OCI-LY1 (cell line): Measurements from ENCODE around the gene NDFIP2.
A peak's percentile ranks its signal among the peaks of the same experiment; 100 is the strongest.

Experiments
- H2AFZ ChIP-seq: fragments of 200-600 bp; sonication (generic), shearing (Covaris generic); 2 replicates; pipeline ENCODE4 v1.6.0; 2014; ENCODE audit warnings: antibody characterized with exemption, mild to moderate bottlenecking, low read length
- H3F3A ChIP-seq: fragments of 200-600 bp; sonication (generic), shearing (Covaris generic); 2 replicates; pipeline ENCODE4 v1.6.0; 2014; ENCODE audit warnings: mild to moderate bottlenecking, antibody characterized with exemption, low read length, moderate library complexity; ENCODE audit not compliant: insufficient read depth
- H3K27ac ChIP-seq: fragments of 200-600 bp; sonication (generic); 2 replicates; pipeline ENCODE4 v1.5.1; 2014; ENCODE audit warnings: low read length, mixed run types, mild to moderate bottlenecking, low read depth; ENCODE audit not compliant: poor library complexity, severe bottlenecking
- H3K27me3 ChIP-seq: fragments of 200-600 bp; sonication (generic); 2 replicates; pipeline ENCODE4 v1.6.0; 2014; ENCODE audit warnings: antibody characterized with exemption, mild to moderate bottlenecking, low read length, moderate library complexity; ENCODE audit not compliant: insufficient read depth
- H3K36me3 ChIP-seq: fragments of 200-600 bp; sonication (generic); 2 replicates; pipeline ENCODE4 v1.6.1; 2014; ENCODE audit warnings: mild to moderate bottlenecking, antibody characterized with exemption, low read length, moderate library complexity, mixed read lengths; ENCODE audit not compliant: insufficient read depth
- H3K4me1 ChIP-seq: fragments of 200-600 bp; sonication (generic); 2 replicates; pipeline ENCODE4 v1.5.1; 2014; ENCODE audit warnings: mild to moderate bottlenecking, low read length, moderate library complexity; ENCODE audit not compliant: insufficient read depth, severe bottlenecking
- H3K4me2 ChIP-seq: fragments of 200-600 bp; sonication (generic), shearing (Covaris generic); 2 replicates; pipeline ENCODE4 v1.6.1; 2014; ENCODE audit warnings: low read length
- H3K4me3 ChIP-seq: fragments of 200-600 bp; sonication (generic); 2 replicates; pipeline ENCODE4 v1.5.1; 2014; ENCODE audit warnings: low read length, low read depth, mild to moderate bottlenecking, mixed read lengths; ENCODE audit not compliant: poor library complexity, severe bottlenecking
- H3K79me2 ChIP-seq: fragments of 200-600 bp; shearing (Covaris generic); 2 replicates; pipeline ENCODE4 v1.6.1; 2016; ENCODE audit warnings: mixed run types, low read length, mixed read lengths; ENCODE audit not compliant: insufficient read depth
- H3K9ac ChIP-seq: fragments of 200-600 bp; sonication (generic), shearing (Covaris generic); 2 replicates; pipeline ENCODE4 v1.6.1; 2014; ENCODE audit warnings: mild to moderate bottlenecking, low read length, mixed read lengths
- H3K9me2 ChIP-seq: fragments of 200-600 bp; sonication (generic), shearing (Covaris generic); 2 replicates; pipeline ENCODE4 v1.6.1; 2014; ENCODE audit warnings: low read depth, mild to moderate bottlenecking, low read length, mixed read lengths
- H3K9me3 ChIP-seq: fragments of 200-600 bp; shearing (Covaris generic); 2 replicates; pipeline ENCODE4 v1.6.1; 2014; ENCODE audit warnings: low read length, mixed read lengths
- H4K20me1 ChIP-seq: fragments of 200-600 bp; sonication (generic), shearing (Covaris generic); 2 replicates; pipeline ENCODE4 v1.6.0; 2016; ENCODE audit warnings: mild to moderate bottlenecking, low read length; ENCODE audit not compliant: insufficient read depth
- CTCF ChIP-seq: fragments of 200-600 bp; sonication (generic), shearing (Covaris generic); IDR thresholded peaks from 2 replicates; pipeline ENCODE4 v1.5.1; 2017; ENCODE audit warnings: mild to moderate bottlenecking, antibody characterized with exemption, low read length, moderate library complexity, mixed read lengths
- EZH2 ChIP-seq: fragments of 200-600 bp; sonication (generic), shearing (Covaris generic); IDR thresholded peaks from 2 replicates; pipeline ENCODE4 v1.8.0; 2017; ENCODE audit warnings: borderline replicate concordance, mixed run types, mild to moderate bottlenecking, antibody characterized with exemption, low read length, moderate library complexity, mixed read lengths

NDFIP2 gene

DNA sequence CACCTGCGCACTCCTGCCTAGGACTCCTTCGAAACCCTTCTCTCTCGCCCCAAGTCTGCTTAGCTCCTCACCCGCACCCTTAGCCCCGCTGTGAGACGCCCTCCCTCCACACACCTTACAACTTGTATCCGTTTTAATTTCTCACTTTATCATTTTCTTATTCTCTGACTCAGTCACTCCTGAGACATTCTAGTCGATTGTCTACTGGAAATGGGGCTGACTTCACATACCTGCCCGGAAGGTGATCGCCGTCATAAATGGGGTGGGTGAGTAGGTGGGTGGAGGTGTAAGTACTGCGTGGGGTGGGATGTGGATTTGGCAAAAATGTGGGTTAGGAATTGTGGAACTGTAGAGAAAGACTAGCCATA, 714 bp downstream of the NDFIP2 start:
- Histone ChIP-seq H3F3A (no peaks in the 10 kb centered on the region), H3K4me3 (peak overlapping the region; percentile 77), H3K4me2 (peak overlapping the region; percentile 89), H3K4me1 (peaks cover 25% of the 10 kb centered on the region), H3K36me3 (no peaks in the 10 kb centered on the region), H3K9me3 (no peaks in the 10 kb centered on the region), H3K9ac (peak overlapping the region; percentile 78), H2AFZ (peak overlapping the region; percentile 12; the same call in 1 of the 2 replicates), H3K79me2 (peaks cover 27% of the 10 kb centered on the region), H4K20me1 (no peaks in the 10 kb centered on the region), H3K27me3 (no peaks in the 10 kb centered on the region), H3K9me2 (no peaks in the 10 kb centered on the region), H3K27ac (no peak overlapping the region)
- TF ChIP-seq CTCF = no peak
- TF ChIP-seq EZH2 = no peak

DNA sequence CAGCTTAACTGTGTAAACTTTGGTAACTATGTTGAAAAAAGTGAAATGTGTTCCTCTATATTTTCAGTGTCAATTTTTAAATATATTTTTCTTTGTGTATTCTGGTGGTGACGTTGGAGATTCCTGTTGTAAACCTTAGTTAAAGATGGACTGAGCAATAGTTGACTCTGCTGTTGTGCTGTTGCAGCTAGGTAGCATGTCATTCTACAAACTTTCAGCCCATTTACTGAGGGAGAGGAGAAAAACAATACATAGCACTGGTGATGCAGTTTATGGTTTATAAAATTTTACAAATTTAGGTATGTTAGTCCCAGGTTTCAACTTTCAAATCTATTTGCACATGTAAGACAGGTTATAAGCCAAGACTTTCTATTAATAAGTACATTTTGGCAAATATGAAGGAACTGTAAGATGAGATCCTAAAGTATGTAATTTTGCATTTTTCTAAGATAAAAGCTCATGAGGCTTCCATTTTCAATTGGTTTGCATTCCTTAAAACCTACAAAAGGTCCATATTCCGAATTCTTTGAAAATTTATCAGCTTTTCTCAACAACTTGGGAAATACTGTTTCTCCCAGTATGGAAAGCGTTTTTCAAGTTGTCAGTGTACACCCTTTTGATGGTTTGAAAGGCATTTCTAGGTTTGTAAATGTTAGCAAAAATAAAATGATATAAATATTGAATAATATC, 1.5 kb downstream of the NDFIP2 start:
- Histone ChIP-seq H3K79me2 (peaks cover 35% of the 10 kb centered on the region), H3K27ac (no peak overlapping the region)

DNA sequence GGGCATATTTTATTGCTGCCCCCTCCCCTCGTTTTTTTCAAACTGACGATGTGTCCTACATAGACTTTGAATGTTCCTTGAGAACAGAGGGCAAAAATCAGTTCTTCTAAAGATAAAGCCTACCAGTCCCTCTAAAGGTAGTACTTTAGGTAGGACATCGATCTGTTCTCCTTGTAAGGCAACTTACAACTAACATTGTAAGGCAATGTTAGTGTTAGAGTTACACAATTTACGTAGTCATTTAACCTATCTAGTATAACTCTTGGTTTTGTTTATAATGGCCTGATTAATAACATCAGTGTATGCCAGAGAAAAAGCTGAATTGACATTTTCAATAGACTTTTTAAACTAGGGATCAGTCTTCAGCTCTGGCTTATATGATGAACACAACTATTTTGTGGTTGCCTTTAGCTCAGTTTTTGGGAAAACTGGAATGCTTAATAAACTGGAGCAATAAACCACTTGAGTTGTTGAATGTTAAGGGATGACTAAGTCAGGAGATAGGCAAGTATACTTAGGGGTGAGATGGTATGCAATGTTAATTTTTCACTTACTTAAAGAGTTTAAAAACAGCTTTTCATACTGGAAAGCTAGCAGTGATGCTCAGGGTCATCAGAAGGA, 2.2 kb downstream of the NDFIP2 start:
- no peaks in the 10 kb centered on the region for H3K27me3 ChIP-seq
- H3K9ac ChIP-seq = no peak overlapping the region
- no peaks in the 10 kb centered on the region for H3F3A ChIP-seq
- peaks cover 25% of the 10 kb centered on the region for H3K4me1 ChIP-seq
- H3K27ac ChIP-seq = no peak overlapping the region
- no peaks in the 10 kb centered on the region for H4K20me1 ChIP-seq
- H3K4me3 ChIP-seq = no peak overlapping the region
- no peak overlapping the region for H2AFZ ChIP-seq
- peaks cover 43% of the 10 kb centered on the region for H3K79me2 ChIP-seq
- H3K4me2 ChIP-seq = peak overlapping the region; percentile 89; the same call in 1 of the 2 replicates
- TF ChIP-seq CTCF = no peak
- no peak for TF ChIP-seq EZH2
- no peaks in the 10 kb centered on the region for H3K36me3 ChIP-seq
- no peaks in the 10 kb centered on the region for H3K9me2 ChIP-seq
- H3K9me3 ChIP-seq = no peaks in the 10 kb centered on the region

More for the DNA sequence above, 1.5 kb downstream of the NDFIP2 start:
- peaks cover 25% of the 10 kb centered on the region for H3K4me1 ChIP-seq
- H2AFZ ChIP-seq = no peak overlapping the region
- H3K36me3 ChIP-seq = no peaks in the 10 kb centered on the region
- H3K9me2 ChIP-seq = no peaks in the 10 kb centered on the region
- H3K27me3 ChIP-seq = no peaks in the 10 kb centered on the region
- peak overlapping the region; percentile 89 for H3K4me2 ChIP-seq
- H3K9ac ChIP-seq = peak overlapping the region; percentile 78
- no peaks in the 10 kb centered on the region for H3K9me3 ChIP-seq
- no peaks in the 10 kb centered on the region for H4K20me1 ChIP-seq
- TF ChIP-seq CTCF = no peak
- TF ChIP-seq EZH2 = no peak
- H3K4me3 ChIP-seq = peak overlapping the region; percentile 77
- H3F3A ChIP-seq = no peaks in the 10 kb centered on the region
